NCI-H2107 treated with DMSO at 0.1 percent for 48 hours (cell line): ENCODE results near the gene GSTM2.
"Not testable (repeated sequence)": the region's sequence is repeated elsewhere in the genome, so short reads cannot be mapped to it uniquely, and the experiment has no call there.

Experiments used
- DNase-seq: peaks from one replicate; lab custom pipeline; 2025; ENCODE audit not compliant: unreplicated experiment; lab: John Stamatoyannopoulos, UW

The GSTM2 gene

GRCh38 chr1:109643385-109644230 lies 24.2 kb upstream of the GSTM2 start:
- peak; percentile 80 for DNase-seq

- no peak for DNase-seq
Observed at GRCh38 chr1:109644670-109645069, 23.2 kb upstream of the GSTM2 start.

- DNase-seq = peak; percentile 85
Observed at GRCh38 chr1:109649491-109649914, 18.4 kb upstream of the GSTM2 start.

- no peak for DNase-seq
Observed at GRCh38 chr1:109650609-109651008, 17.2 kb upstream of the GSTM2 start.

GRCh38 chr1:109652402-109652801 lies 15.5 kb upstream of the GSTM2 start:
- no peak for DNase-seq

GRCh38 chr1:109653306-109653705 lies 14.6 kb upstream of the GSTM2 start:
- no peak for DNase-seq

GRCh38 chr1:109654519-109654918 lies 13.3 kb upstream of the GSTM2 start:
- DNase-seq = no peak

- peak; percentile 26 for DNase-seq
Observed at GRCh38 chr1:109655615-109656519, 12.0 kb upstream of the GSTM2 start, which contains the start of gene GSTM4. TSS of gene GSTM4 (plus strand) at chr1:109656099. CDS start at chr1:109656390, 291 bp downstream.

- no peak for DNase-seq
Observed at GRCh38 chr1:109657395-109657794, 10.5 kb upstream of the GSTM2 start.

- no peak for DNase-seq
Observed at GRCh38 chr1:109657970-109658369, 9.9 kb upstream of the GSTM2 start.

- DNase-seq = no peak
Observed at GRCh38 chr1:109658533-109659042, 9.3 kb upstream of the GSTM2 start.

- DNase-seq = no peak
Observed at GRCh38 chr1:109659145-109659544, 8.7 kb upstream of the GSTM2 start.

- DNase-seq = peak; percentile 97
Observed at GRCh38 chr1:109659997-109660690, 7.7 kb upstream of the GSTM2 start.

- DNase-seq = not testable (repeated sequence)
Observed at GRCh38 chr1:109660691-109661026, 7.2 kb upstream of the GSTM2 start.

GRCh38 chr1:109661391-109661790 lies 6.5 kb upstream of the GSTM2 start:
- no peak for DNase-seq

- DNase-seq = no peak
Observed at GRCh38 chr1:109664671-109665070, 3.2 kb upstream of the GSTM2 start.

- no peak for DNase-seq
Observed at GRCh38 chr1:109668123-109668775, 392 bp downstream of the GSTM2 start.

- DNase-seq = no peak
Observed at GRCh38 chr1:109669246-109669948, 1.5 kb downstream of the GSTM2 start.

GRCh38 chr1:109669949-109670302 lies 2.1 kb downstream of the GSTM2 start:
- not testable (repeated sequence) for DNase-seq

- no peak for DNase-seq
Observed at GRCh38 chr1:109671067-109671466, 3.2 kb downstream of the GSTM2 start.
